ENCODE data around the gene GALR2. TPM values are rescaled to one million over a fixed set of nuclear protein-coding genes. Genes with fewer than 3 reads are reported as not detected.
A peak's percentile ranks its signal among the peaks of the same experiment; 100 is the strongest.

Gene GALR2
- total and polyA plus RNA-seq, 9 of the 15 experiments (the other 6 are each of a cell fraction or from before 2014, with no cell fraction given) = 0.34 TPM; not detected in 8

DNA sequence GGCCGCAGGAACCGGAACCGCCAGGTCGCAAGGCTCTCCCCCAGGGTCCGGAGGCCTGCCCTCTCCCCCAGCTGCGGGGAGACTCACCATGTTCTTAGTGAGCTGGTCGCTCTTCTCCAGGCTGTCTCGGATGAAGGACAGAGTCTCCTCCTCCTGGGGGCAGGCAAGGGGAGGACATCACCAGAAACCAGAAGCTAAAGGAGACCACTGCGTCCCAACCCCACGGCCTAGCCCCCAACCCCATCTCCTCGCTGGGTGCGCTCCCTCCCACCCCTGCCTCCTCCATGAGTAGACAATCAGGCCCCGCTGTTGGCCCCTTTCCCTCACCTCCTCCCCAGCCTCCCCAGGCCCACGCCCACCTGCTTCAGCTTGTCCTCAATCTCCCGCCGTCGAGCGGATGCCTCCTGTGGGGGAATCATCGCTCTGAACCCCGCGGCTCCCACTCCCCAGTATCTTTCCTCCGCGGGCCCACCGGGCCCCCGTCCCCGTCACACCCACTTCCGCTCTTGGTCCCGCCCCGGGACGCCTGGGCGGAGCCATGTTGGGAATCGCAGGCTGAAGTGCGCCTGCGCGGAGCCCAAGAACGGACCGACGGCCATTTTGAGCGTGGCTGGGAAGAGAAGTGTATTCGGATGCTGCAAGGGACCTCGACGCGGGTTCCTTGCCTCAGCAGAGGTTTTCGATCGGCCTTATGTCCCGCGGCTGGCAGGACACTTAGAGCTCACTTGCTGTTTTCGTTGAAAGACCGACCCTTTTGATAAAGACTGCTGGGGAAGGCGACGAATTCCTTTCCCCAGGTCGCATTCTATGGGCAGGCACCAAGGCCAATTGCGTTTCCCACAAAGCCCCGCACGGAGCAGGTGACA is 28.9 kb downstream of the GALR2 start, which contains the start of gene EXOC7 (continued):
- no peak for TF ChIP-seq U2AF2 (optimal IDR thresholded peaks at IDR 0.05; ENCODE audit: low read depth, low read length)
- TF ChIP-seq, protein P1, sequence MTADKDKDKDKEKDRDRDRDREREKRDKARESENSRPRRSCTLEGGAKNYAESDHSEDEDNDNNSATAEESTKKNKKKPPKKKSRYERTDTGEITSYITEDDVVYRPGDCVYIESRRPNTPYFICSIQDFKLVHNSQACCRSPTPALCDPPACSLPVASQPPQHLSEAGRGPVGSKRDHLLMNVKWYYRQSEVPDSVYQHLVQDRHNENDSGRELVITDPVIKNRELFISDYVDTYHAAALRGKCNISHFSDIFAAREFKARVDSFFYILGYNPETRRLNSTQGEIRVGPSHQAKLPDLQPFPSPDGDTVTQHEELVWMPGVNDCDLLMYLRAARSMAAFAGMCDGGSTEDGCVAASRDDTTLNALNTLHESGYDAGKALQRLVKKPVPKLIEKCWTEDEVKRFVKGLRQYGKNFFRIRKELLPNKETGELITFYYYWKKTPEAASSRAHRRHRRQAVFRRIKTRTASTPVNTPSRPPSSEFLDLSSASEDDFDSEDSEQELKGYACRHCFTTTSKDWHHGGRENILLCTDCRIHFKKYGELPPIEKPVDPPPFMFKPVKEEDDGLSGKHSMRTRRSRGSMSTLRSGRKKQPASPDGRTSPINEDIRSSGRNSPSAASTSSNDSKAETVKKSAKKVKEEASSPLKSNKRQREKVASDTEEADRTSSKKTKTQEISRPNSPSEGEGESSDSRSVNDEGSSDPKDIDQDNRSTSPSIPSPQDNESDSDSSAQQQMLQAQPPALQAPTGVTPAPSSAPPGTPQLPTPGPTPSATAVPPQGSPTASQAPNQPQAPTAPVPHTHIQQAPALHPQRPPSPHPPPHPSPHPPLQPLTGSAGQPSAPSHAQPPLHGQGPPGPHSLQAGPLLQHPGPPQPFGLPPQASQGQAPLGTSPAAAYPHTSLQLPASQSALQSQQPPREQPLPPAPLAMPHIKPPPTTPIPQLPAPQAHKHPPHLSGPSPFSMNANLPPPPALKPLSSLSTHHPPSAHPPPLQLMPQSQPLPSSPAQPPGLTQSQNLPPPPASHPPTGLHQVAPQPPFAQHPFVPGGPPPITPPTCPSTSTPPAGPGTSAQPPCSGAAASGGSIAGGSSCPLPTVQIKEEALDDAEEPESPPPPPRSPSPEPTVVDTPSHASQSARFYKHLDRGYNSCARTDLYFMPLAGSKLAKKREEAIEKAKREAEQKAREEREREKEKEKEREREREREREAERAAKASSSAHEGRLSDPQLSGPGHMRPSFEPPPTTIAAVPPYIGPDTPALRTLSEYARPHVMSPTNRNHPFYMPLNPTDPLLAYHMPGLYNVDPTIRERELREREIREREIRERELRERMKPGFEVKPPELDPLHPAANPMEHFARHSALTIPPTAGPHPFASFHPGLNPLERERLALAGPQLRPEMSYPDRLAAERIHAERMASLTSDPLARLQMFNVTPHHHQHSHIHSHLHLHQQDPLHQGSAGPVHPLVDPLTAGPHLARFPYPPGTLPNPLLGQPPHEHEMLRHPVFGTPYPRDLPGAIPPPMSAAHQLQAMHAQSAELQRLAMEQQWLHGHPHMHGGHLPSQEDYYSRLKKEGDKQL (CRISPR knock-in tag; IDR thresholded peaks at IDR 0.05; ENCODE audit: borderline replicate concordance) = no peak
- no peak for TF ChIP-seq TCF3 (CRISPR knock-in tag; IDR thresholded peaks at IDR 0.05)
- TF ChIP-seq ZNF23 (CRISPR knock-in tag; IDR thresholded peaks at IDR 0.05) = no peak
- TF ChIP-seq POLR2H (tag; IDR thresholded peaks at IDR 0.05; ENCODE audit: low read depth) = no peak; the same call in 1 of the 2 replicates
- no peak for TF ChIP-seq RFX1 (IDR thresholded peaks at IDR 0.05)
- TF ChIP-seq SIX5 (IDR thresholded peaks at IDR 0.05; ENCODE audit: borderline replicate concordance in 1 of 2, insufficient read depth in 1 of 2, low read depth in 1 of 2, low read length in 2 of 2) = 0 out of 4 replicates have a peak, but pooled peaks of 1 of the 2 experiments have one; percentile 2
- peak; percentile 96 for TF ChIP-seq THAP7 (CRISPR knock-in tag; IDR thresholded peaks at IDR 0.05)
- TF ChIP-seq MAFK (IDR thresholded peaks at IDR 0.05; ENCODE audit: low read length) = no peak
- TF ChIP-seq HMG20A (CRISPR knock-in tag; conservative IDR thresholded peaks at IDR 0.05) = no peak
- TF ChIP-seq SMARCA4 (IDR thresholded peaks at IDR 0.05) = no peak
- no peak for TF ChIP-seq RBM25 (IDR thresholded peaks at IDR 0.05; ENCODE audit: low read depth, low read length, severe bottlenecking)
- no peak for TF ChIP-seq SAFB (IDR thresholded peaks at IDR 0.05; ENCODE audit: borderline replicate concordance, low read depth, low read length)
- TF ChIP-seq ZNF431 (CRISPR knock-in tag; IDR thresholded peaks at IDR 0.05) = no peak
- TF ChIP-seq EZH2 (IDR thresholded peaks at IDR 0.05; ENCODE audit: borderline replicate concordance, low read depth, low read length) = no peak
- 0 out of 2 replicates have a peak, but pooled peaks have one; percentile 67 for TF ChIP-seq HMGXB4 (CRISPR knock-in tag; IDR thresholded peaks at IDR 0.05)
- TF ChIP-seq WHSC1 (IDR thresholded peaks at IDR 0.05; ENCODE audit: low read length) = no peak
- peak; percentile 89 for TF ChIP-seq NKRF (IDR thresholded peaks at IDR 0.05; ENCODE audit: borderline replicate concordance)

All from K562 (cell line).